Lower leg skin (tissue), 4 donors: ENCODE results near the gene CHST15. TPM values are rescaled to one million over a fixed set of nuclear protein-coding genes. Genes with fewer than 3 reads are reported as not detected.
"Not testable (repeated sequence)": the region's sequence is repeated elsewhere in the genome, so short reads cannot be mapped to it uniquely, and the experiment has no call there.

Experiments used
- DNase-seq, 2 donors: peaks; one replicate each; pipeline ENCODE4 v3.0.0-alpha.2; 2019; ENCODE audit warnings: low spot score in 2 of 2
- H3K4me3 ChIP-seq: fragments of 200-600 bp; sonication (generic); 2 replicates; pipeline ENCODE4 v1.5.1; 2017; ENCODE audit warnings: mild to moderate bottlenecking, low read depth; ENCODE audit not compliant: poor library complexity, severe bottlenecking
- CTCF ChIP-seq, 3 donors: fragments of 450-650 bp; IDR thresholded peaks; one replicate each; pipeline ENCODE4 v1.5.1; 2016; ENCODE audit warnings: antibody characterized with exemption in 3 of 3, mild to moderate bottlenecking in 3 of 3, moderate library complexity in 2 of 3
- POLR2A ChIP-seq, 2 donors: fragments of 450-650 bp; IDR thresholded peaks; one replicate each; pipeline ENCODE4 v1.6.1; 2016 to 2017; ENCODE audit warnings: antibody characterized with exemption in 2 of 2, mild to moderate bottlenecking in 1 of 2, moderate library complexity in 1 of 2
- WGBS, 2 donors: methylation state at CpG; one replicate each; pipeline ENCODE4 v1.1.5; 2018; 5-methylcytosine and 5-hydroxymethylcytosine counted together
- intact Hi-C: fragments of 100-400 bp; cut with DNase I; formaldehyde crosslinking; loops from one replicate; pipeline ENCODE4 v1.15.0; 2023; ENCODE audit warnings: low total_unique reads
- total RNA-seq, 4 donors: library from RNA; depleted of rRNA; stranded (reverse); fragments of >200 nt; gene quantifications; one replicate each; pipeline ENCODE4 v1.1.0, GENCODE V29; 2016

The CHST15 gene
- total RNA-seq, 4 donors from 2014 or later: 17.6 to 29.8 (median 19.4) TPM

- intact Hi-C loops: no loop called here
- 72 to 80% methylated on average over 2 of the region's 2 CpGs for WGBS, 2 donors
Measured at GRCh38 chr10:124101351-124101750, 8.0 kb upstream of the CHST15 start.

GRCh38 chr10:124100651-124101050 lies 7.3 kb upstream of the CHST15 start:
- H3K4me3 ChIP-seq, intact Hi-C loops, DNase-seq: not testable (repeated sequence)
- WGBS, 2 donors: 87 to 93% methylated on average over 3 of the region's 3 CpGs

More at GRCh38 chr10:124101351-124101750, 8.0 kb upstream of the CHST15 start:
- DNase-seq: no peak
- no peak overlapping the region for H3K4me3 ChIP-seq
- TF ChIP-seq POLR2A (IDR thresholded peaks at IDR 0.05): no peak
- no peak for TF ChIP-seq CTCF (IDR thresholded peaks at IDR 0.05)

GRCh38 chr10:124100124-124100523 lies 6.7 kb upstream of the CHST15 start:
- 94 to 96% methylated on average over 5 of the region's 5 CpGs for WGBS, 2 donors
- intact Hi-C loops: no loop called here

GRCh38 chr10:124099604-124100003 lies 6.2 kb upstream of the CHST15 start:
- intact Hi-C loops: no loop called here
- TF ChIP-seq POLR2A (IDR thresholded peaks at IDR 0.05) (no peak), CTCF (IDR thresholded peaks at IDR 0.05) (no peak)
- no peak for DNase-seq
- H3K4me3 ChIP-seq: no peak overlapping the region
- 63 to 70% methylated on average over 4 of the region's 4 CpGs for WGBS, 2 donors

More at GRCh38 chr10:124100124-124100523, 6.7 kb upstream of the CHST15 start:
- no peak for DNase-seq
- TF ChIP-seq CTCF (IDR thresholded peaks at IDR 0.05) (no peak), POLR2A (IDR thresholded peaks at IDR 0.05) (no peak)
- no peak overlapping the region for H3K4me3 ChIP-seq

- TF ChIP-seq CTCF (IDR thresholded peaks at IDR 0.05): no peak
- TF ChIP-seq POLR2A (IDR thresholded peaks at IDR 0.05): no peak
- H3K4me3 ChIP-seq: no peak overlapping the region
- WGBS, 2 donors: 65 to 73% methylated on average over 10 of the region's 10 CpGs
- no peak for DNase-seq
- intact Hi-C loops: no loop called here
Measured at GRCh38 chr10:124098575-124098974, 5.2 kb upstream of the CHST15 start.

- TF ChIP-seq CTCF (IDR thresholded peaks at IDR 0.05) (no peak), POLR2A (IDR thresholded peaks at IDR 0.05) (no peak)
- no peak overlapping the region for H3K4me3 ChIP-seq
- 35% methylated on average over 10 of the region's 10 CpGs for WGBS, 2 donors
- no peak for DNase-seq
- intact Hi-C loops: no loop called here
Measured at GRCh38 chr10:124097883-124098282, 4.5 kb upstream of the CHST15 start.
